ENCODE data around the gene WDPCP.

- TF ChIP-seq CTCF (IDR thresholded peaks at IDR 0.05), result no peak
- peak in 3 of 4 donors; percentile 14 to 38 (median 36) for TF ChIP-seq POLR2AphosphoS5 (IDR thresholded peaks at IDR 0.05)
These were observed 6.8 kb downstream of the WDPCP start for GRCh38 chr2:63581298-63581961.
